HEK293 (cell line): ENCODE measurements around the gene TMEM183A.
A peak's percentile ranks its signal among the peaks of the same experiment; 100 is the strongest.

Experiments
- CTCF ChIA-PET: fragments of 350-600 bp; formaldehyde crosslinking; extraction: SDS; loops from one replicate; lab custom pipeline; 2021; ENCODE audit warnings: antibody characterized with exemption; lab: Yijun Ruan, JAX
- POLR2A ChIA-PET: fragments of 300-600 bp; formaldehyde crosslinking; extraction: SDS; loops from one replicate; lab custom pipeline; 2020; ENCODE audit warnings: antibody characterized with exemption, inconsistent platforms; lab: Yijun Ruan, JAX
- H3K27ac ChIP-seq: fragments of 200-500 bp; sonication (Bioruptor generic); 2 replicates; pipeline ENCODE4 v1.5.1; 2014; ENCODE audit warnings: low read depth, low read length, control low read depth, inconsistent platforms; ENCODE audit errors: extremely low read depth
- H3K36me3 ChIP-seq, 2 experiments: fragments of 200-500 bp in 1 of 2; sonication (Bioruptor generic) in 1 of 2; 1 replicate in 1 of 2; 2 replicates in 1 of 2; pipeline ENCODE4 v1.5.1; 2014 to 2017; ENCODE audit warnings: inconsistent platforms in 2 of 2, low read length in 2 of 2; ENCODE audit not compliant: control insufficient read depth in 2 of 2, insufficient read depth in 1 of 2
- H3K4me1 ChIP-seq: fragments of 200-500 bp; sonication (Bioruptor generic); 2 replicates; pipeline ENCODE4 v1.5.1; 2014; ENCODE audit warnings: mild to moderate bottlenecking, low read length, inconsistent platforms; ENCODE audit not compliant: control insufficient read depth, insufficient read depth
- H3K4me3 ChIP-seq: 2 replicates; pipeline ENCODE4 v1.5.1; 2011; ENCODE audit warnings: low read depth, mild to moderate bottlenecking, control low read depth, low read length, moderate library complexity
- H3K9me3 ChIP-seq: fragments of 200-500 bp; sonication (Bioruptor generic); 2 replicates; pipeline ENCODE4 v1.5.1; 2014; ENCODE audit warnings: low read depth, low read length, inconsistent platforms; ENCODE audit not compliant: control insufficient read depth, insufficient read depth
- EGR2 ChIP-seq: fragments of 450-650 bp; formaldehyde crosslinking; IDR thresholded peaks from 2 replicates; pipeline ENCODE4 v1.5.1; 2016; ENCODE audit warnings: low read depth, missing biosample characterization, missing genetic modification characterization
- HOXC10 ChIP-seq: sonication (generic); formaldehyde crosslinking; IDR thresholded peaks from 2 replicates; pipeline ENCODE4 v1.8.1; 2023; ENCODE audit warnings: mild to moderate bottlenecking, missing genetic modification reagents
- SETDB1 ChIP-seq: IDR thresholded peaks from one replicate; pipeline ENCODE4 v1.6.1; 2017; ENCODE audit warnings: mild to moderate bottlenecking, low read length, moderate library complexity, mixed read lengths; ENCODE audit not compliant: insufficient read length
- SP2 ChIP-seq: fragments of 450-650 bp; formaldehyde crosslinking; IDR thresholded peaks from 2 replicates; pipeline ENCODE4 v1.5.1; 2016; ENCODE audit warnings: missing biosample characterization, missing genetic modification characterization
- SP7 ChIP-seq: fragments of 450-650 bp; formaldehyde crosslinking; IDR thresholded peaks from 2 replicates; pipeline ENCODE4 v1.5.1; 2016; ENCODE audit warnings: missing biosample characterization, missing genetic modification characterization
- TCF7L2 ChIP-seq: IDR thresholded peaks from 2 replicates; pipeline ENCODE4 v1.6.1; 2011; ENCODE audit warnings: low read depth, mild to moderate bottlenecking, inconsistent platforms, low read length, moderate library complexity, borderline replicate concordance
- WT1 ChIP-seq: fragments of 450-650 bp; formaldehyde crosslinking; IDR thresholded peaks from 2 replicates; pipeline ENCODE4 v1.5.1; 2016; ENCODE audit warnings: missing biosample characterization, missing genetic modification characterization
- YY2 ChIP-seq: fragments of 450-650 bp; formaldehyde crosslinking; IDR thresholded peaks from 2 replicates; pipeline ENCODE4 v1.5.1; 2016; ENCODE audit warnings: missing biosample characterization, missing genetic modification characterization
- ZBTB48 ChIP-seq: fragments of 450-650 bp; formaldehyde crosslinking; IDR thresholded peaks from 2 replicates; pipeline ENCODE4 v1.5.1; 2016; ENCODE audit warnings: missing biosample characterization, missing genetic modification characterization
- ZFHX2 ChIP-seq: fragments of 450-650 bp; formaldehyde crosslinking; conservative IDR thresholded peaks from 2 replicates; pipeline ENCODE4 v1.5.1; 2016; ENCODE audit warnings: missing biosample characterization, missing genetic modification characterization
- ZFP69B ChIP-seq: fragments of 450-650 bp; formaldehyde crosslinking; IDR thresholded peaks from 2 replicates; pipeline ENCODE4 v1.5.1; 2016; ENCODE audit warnings: missing biosample characterization, missing genetic modification characterization
- ZNF112 ChIP-seq: fragments of 450-650 bp; formaldehyde crosslinking; IDR thresholded peaks from 2 replicates; pipeline ENCODE4 v1.5.0; 2017; ENCODE audit warnings: missing biosample characterization, missing genetic modification characterization
- ZNF133 ChIP-seq: fragments of 450-650 bp; formaldehyde crosslinking; IDR thresholded peaks from 2 replicates; pipeline ENCODE4 v1.5.1; 2016; ENCODE audit warnings: missing biosample characterization, missing genetic modification characterization
- ZNF138 ChIP-seq: fragments of 450-650 bp; formaldehyde crosslinking; IDR thresholded peaks from 2 replicates; pipeline ENCODE4 v1.5.1; 2016; ENCODE audit warnings: missing biosample characterization, missing genetic modification characterization, borderline replicate concordance
- ZNF19 ChIP-seq: fragments of 450-650 bp; formaldehyde crosslinking; IDR thresholded peaks from 2 replicates; pipeline ENCODE4; 2016; ENCODE audit warnings: missing biosample characterization, missing genetic modification characterization, low read depth
- ZNF510 ChIP-seq: fragments of 450-650 bp; formaldehyde crosslinking; IDR thresholded peaks from 2 replicates; pipeline ENCODE4 v1.5.1; 2018; ENCODE audit warnings: mild to moderate bottlenecking, missing genetic modification characterization, missing biosample characterization; ENCODE audit not compliant: insufficient replicate concordance
- ZNF558 ChIP-seq: fragments of 450-650 bp; formaldehyde crosslinking; IDR thresholded peaks from 2 replicates; pipeline ENCODE4 v1.5.1; 2016; ENCODE audit warnings: missing biosample characterization, missing genetic modification characterization
- ZNF677 ChIP-seq: fragments of 450-650 bp; IDR thresholded peaks from 2 replicates; pipeline ENCODE4 v1.5.0; 2018; ENCODE audit warnings: missing biosample characterization, mild to moderate bottlenecking, missing genetic modification characterization, moderate library complexity
- TF ChIP-seq, protein P1 (sequence below): fragments of 450-650 bp; formaldehyde crosslinking; IDR thresholded peaks from 2 replicates; pipeline ENCODE4 v1.5.1; 2017; ENCODE audit warnings: missing biosample characterization, missing genetic modification characterization
- TF ChIP-seq, protein P2 (sequence below): fragments of 450-650 bp; formaldehyde crosslinking; conservative IDR thresholded peaks from 2 replicates; pipeline ENCODE4 v1.5.1; 2016; ENCODE audit warnings: low read depth, missing biosample characterization, missing genetic modification characterization
- TF ChIP-seq, protein P3 (sequence below): fragments of 450-650 bp; formaldehyde crosslinking; conservative IDR thresholded peaks from 2 replicates; pipeline ENCODE4 v1.5.1; 2016; ENCODE audit warnings: low read depth, missing biosample characterization, missing genetic modification characterization
- TF ChIP-seq, protein P4 (sequence below): fragments of 450-650 bp; formaldehyde crosslinking; IDR thresholded peaks from 2 replicates; pipeline ENCODE4 v1.5.0; 2017; ENCODE audit warnings: missing biosample characterization, missing genetic modification characterization, borderline replicate concordance

The TMEM183A gene

DNA sequence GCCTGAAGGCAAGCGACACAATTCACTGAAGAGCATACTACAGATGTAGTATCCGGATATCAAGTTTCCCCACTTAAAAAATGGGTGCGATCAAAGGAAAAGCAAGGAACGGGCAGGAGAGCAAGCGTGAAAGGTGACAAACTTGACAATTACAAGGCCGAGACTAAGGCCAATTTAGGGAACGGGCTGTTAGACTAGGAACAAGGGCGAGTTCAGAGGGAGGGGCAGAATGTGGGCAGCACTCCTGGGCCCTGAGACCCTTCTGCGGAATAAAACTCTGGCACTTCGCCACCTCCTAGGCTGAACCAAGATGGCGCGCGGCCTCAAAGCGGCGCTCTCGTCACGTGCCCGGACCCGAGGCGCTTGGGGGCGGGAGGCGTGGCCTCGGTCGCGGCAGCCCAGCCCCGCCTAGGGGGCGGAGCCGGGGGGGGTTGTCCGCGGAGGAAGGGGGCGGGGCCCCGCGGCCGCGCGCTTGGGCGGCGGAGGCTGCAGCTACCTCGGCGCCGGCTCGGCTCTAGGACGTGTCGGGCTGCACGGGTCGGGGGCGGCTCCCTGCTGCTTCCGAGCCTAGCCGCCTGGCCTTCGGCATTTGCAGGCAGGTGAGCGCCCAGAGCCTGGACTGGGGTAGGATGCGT, 19.0 kb downstream of the TMEM183A start, which contains the start of gene PPFIA4 (continued):
- TF ChIP-seq SETDB1 (peak; percentile 65), YY2 (tag by site-specific recombination) (peak; percentile 50; the same call in 1 of the 2 replicates), ZNF677 (tag by site-specific recombination) (no peak), WT1 (tag by site-specific recombination) (no peak)
- TF ChIP-seq, protein P1, sequence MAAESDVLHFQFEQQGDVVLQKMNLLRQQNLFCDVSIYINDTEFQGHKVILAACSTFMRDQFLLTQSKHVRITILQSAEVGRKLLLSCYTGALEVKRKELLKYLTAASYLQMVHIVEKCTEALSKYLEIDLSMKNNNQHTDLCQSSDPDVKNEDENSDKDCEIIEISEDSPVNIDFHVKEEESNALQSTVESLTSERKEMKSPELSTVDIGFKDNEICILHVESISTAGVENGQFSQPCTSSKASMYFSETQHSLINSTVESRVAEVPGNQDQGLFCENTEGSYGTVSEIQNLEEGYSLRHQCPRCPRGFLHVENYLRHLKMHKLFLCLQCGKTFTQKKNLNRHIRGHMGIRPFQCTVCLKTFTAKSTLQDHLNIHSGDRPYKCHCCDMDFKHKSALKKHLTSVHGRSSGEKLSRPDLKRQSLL (tag by site-specific recombination) = peak; percentile 91

DNA sequence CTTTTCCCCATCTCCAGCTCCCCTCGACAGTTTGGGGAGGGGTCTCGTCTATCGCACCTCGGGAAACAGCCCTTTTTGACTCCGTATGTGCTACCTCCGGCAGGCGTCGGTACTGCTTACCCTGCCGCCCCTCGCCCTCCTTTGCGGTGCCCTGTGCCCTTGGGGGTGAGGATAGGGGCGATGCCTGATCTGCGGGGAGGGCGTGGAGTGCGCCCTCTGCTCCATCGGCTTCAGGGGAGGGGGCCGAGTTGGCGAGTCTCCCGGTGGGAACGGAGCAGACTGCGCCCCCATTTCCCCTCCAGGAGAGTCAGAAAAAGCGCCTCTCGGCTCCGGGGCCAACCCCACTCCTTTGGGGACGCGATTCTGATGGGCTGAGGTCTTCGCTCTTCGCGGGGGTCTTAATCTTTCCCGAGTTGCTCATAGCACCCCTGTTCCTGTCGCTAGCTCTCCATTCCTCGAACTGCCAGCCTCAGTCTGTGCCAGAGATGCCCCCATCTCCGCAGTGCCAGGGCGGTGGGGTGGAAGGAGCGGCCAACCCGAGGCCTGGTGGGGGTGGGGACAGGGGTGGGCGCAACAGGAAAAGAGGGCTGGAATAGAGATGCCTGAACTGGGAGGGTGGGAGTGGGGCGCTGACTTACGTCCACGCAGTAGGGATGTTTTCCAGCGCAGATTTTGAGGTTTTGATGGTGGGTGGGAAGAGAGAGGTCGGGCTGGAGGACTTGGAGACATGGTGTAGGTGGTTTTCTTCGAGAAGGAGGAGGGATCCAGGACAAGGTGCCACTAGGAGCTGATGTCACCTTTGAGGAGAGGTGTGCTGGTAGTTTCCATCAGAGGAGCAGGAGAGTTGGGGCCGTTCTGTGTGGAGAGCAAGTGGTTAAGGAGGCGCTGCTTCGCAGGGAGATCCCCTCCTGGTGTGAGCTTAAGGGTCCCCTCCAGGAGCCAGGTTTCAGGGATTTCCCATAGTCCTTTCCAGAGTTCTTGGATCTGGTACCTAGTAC, 19.8 kb downstream of the TMEM183A start:
- peaks cover 8 to 29% of the 10 kb centered on the region in 2 experiments for H3K36me3 ChIP-seq
- H3K4me1 ChIP-seq = no peaks in the 10 kb centered on the region
- POLR2A ChIA-PET = interaction anchor here (0.8 to 1.6 kb wide), 5 partner anchors 8 to 20 kb away, joined by 3 to 11 read pairs (median 4); partner anchors contain the start of gene TMEM183A
- no peak overlapping the region; the same call in 1 of the 2 replicates for H3K27ac ChIP-seq
- peak overlapping the region; percentile 56 for H3K4me3 ChIP-seq
- CTCF ChIA-PET = interaction anchor here (0.7 to 23.3 kb wide), 6 partner anchors 9 to 240 kb away, joined by 3 to 526 read pairs (median 3); partner anchors contain the start of gene CHI3L1
- H3K9me3 ChIP-seq = no peaks in the 10 kb centered on the region
- TF ChIP-seq ZNF19 (tag by site-specific recombination) (no peak), ZFP69B (tag by site-specific recombination) (no peak), ZFHX2 (peak; percentile 42; the same call in 1 of the 2 replicates), ZNF558 (no peak), HOXC10 (CRISPR knock-in tag) (no peak), ZNF510 (no peak), EGR2 (tag by site-specific recombination) (peak; percentile 37; the same call in 1 of the 2 replicates), ZNF138 (tag by site-specific recombination) (no peak), SP2 (0 out of 2 replicates have a peak, but pooled peaks have one; percentile 9), SP7 (tag by site-specific recombination) (no peak), ZBTB48 (tag by site-specific recombination) (no peak), TCF7L2 (no peak), ZNF133 (no peak), ZNF112 (tag by site-specific recombination) (no peak)
- TF ChIP-seq, protein P2, sequence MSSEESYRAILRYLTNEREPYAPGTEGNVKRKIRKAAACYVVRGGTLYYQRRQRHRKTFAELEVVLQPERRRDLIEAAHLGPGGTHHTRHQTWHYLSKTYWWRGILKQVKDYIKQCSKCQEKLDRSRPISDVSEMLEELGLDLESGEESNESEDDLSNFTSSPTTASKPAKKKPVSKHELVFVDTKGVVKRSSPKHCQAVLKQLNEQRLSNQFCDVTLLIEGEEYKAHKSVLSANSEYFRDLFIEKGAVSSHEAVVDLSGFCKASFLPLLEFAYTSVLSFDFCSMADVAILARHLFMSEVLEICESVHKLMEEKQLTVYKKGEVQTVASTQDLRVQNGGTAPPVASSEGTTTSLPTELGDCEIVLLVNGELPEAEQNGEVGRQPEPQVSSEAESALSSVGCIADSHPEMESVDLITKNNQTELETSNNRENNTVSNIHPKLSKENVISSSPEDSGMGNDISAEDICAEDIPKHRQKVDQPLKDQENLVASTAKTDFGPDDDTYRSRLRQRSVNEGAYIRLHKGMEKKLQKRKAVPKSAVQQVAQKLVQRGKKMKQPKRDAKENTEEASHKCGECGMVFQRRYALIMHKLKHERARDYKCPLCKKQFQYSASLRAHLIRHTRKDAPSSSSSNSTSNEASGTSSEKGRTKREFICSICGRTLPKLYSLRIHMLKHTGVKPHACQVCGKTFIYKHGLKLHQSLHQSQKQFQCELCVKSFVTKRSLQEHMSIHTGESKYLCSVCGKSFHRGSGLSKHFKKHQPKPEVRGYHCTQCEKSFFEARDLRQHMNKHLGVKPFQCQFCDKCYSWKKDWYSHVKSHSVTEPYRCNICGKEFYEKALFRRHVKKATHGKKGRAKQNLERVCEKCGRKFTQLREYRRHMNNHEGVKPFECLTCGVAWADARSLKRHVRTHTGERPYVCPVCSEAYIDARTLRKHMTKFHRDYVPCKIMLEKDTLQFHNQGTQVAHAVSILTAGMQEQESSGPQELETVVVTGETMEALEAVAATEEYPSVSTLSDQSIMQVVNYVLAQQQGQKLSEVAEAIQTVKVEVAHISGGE (tag by site-specific recombination) = no peak
- TF ChIP-seq, protein P3, sequence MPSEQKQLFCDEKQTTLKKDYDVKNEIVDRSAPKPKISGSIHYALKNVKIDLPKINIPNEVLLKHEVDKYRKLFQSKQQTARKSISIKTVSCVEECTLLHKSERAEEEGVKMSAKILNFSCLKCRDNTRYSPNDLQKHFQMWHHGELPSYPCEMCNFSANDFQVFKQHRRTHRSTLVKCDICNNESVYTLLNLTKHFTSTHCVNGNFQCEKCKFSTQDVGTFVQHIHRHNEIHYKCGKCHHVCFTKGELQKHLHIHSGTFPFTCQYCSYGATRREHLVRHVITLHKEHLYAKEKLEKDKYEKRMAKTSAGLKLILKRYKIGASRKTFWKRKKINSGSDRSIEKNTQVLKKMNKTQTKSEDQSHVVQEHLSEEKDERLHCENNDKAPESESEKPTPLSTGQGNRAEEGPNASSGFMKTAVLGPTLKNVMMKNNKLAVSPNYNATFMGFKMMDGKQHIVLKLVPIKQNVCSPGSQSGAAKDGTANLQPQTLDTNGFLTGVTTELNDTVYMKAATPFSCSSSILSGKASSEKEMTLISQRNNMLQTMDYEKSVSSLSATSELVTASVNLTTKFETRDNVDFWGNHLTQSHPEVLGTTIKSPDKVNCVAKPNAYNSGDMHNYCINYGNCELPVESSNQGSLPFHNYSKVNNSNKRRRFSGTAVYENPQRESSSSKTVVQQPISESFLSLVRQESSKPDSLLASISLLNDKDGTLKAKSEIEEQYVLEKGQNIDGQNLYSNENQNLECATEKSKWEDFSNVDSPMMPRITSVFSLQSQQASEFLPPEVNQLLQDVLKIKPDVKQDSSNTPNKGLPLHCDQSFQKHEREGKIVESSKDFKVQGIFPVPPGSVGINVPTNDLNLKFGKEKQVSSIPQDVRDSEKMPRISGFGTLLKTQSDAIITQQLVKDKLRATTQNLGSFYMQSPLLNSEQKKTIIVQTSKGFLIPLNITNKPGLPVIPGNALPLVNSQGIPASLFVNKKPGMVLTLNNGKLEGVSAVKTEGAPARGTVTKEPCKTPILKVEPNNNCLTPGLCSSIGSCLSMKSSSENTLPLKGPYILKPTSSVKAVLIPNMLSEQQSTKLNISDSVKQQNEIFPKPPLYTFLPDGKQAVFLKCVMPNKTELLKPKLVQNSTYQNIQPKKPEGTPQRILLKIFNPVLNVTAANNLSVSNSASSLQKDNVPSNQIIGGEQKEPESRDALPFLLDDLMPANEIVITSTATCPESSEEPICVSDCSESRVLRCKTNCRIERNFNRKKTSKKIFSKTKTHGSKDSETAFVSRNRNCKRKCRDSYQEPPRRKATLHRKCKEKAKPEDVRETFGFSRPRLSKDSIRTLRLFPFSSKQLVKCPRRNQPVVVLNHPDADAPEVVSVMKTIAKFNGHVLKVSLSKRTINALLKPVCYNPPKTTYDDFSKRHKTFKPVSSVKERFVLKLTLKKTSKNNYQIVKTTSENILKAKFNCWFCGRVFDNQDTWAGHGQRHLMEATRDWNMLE (tag by site-specific recombination) = no peak
- TF ChIP-seq, protein P4, sequence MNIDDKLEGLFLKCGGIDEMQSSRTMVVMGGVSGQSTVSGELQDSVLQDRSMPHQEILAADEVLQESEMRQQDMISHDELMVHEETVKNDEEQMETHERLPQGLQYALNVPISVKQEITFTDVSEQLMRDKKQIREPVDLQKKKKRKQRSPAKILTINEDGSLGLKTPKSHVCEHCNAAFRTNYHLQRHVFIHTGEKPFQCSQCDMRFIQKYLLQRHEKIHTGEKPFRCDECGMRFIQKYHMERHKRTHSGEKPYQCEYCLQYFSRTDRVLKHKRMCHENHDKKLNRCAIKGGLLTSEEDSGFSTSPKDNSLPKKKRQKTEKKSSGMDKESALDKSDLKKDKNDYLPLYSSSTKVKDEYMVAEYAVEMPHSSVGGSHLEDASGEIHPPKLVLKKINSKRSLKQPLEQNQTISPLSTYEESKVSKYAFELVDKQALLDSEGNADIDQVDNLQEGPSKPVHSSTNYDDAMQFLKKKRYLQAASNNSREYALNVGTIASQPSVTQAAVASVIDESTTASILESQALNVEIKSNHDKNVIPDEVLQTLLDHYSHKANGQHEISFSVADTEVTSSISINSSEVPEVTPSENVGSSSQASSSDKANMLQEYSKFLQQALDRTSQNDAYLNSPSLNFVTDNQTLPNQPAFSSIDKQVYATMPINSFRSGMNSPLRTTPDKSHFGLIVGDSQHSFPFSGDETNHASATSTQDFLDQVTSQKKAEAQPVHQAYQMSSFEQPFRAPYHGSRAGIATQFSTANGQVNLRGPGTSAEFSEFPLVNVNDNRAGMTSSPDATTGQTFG (tag by site-specific recombination) = no peak
